ENCODE data around the gene AEBP1.

AEBP1 gene

GRCh38 chr7:44103923-44104859 is at the start of gene AEBP1:
AEBP1 (plus strand) TSS chr7:44104345; CDS start chr7:44104666, 321 bp downstream.
- H3K9me3 ChIP-seq: no peaks in the 10 kb centered on the region
- intact Hi-C loops (cut with DNase I; ENCODE audit: low total_unique reads): loop anchor here (2.0 kb wide), 1 partner anchor 21 kb away; the partner anchor contains the start of gene POLM
- TF ChIP-seq CTCF (IDR thresholded peaks at IDR 0.05): no peak
- peak in 1 of 2 donors; percentile 77 for DNase-seq
- H3K36me3 ChIP-seq: peaks cover 3 to 26% (median 23%) of the 10 kb centered on the region in 3 donors
- peaks cover 12 to 99% (median 82%) of the 10 kb centered on the region in 4 donors for H3K4me1 ChIP-seq
- H3K4me3 ChIP-seq: peak within 1 kb of the TSS; percentile 52 to 58
- H3K27me3 ChIP-seq: no peaks in the 10 kb centered on the region
- H3K27ac ChIP-seq: peak within 1 kb of the TSS; percentile 98 to 100

- DNase-seq: peak in 1 of 2 donors; percentile 45
- intact Hi-C loops (cut with DNase I; ENCODE audit: low total_unique reads): no loop called here
Measured at GRCh38 chr7:44056681-44057080, 47.5 kb upstream of the AEBP1 start.

GRCh38 chr7:44057181-44057848 is 46.8 kb upstream of the AEBP1 start:
- peaks cover 0 to 5% (median 3%) of the 10 kb centered on the region in 4 donors for H3K4me1 ChIP-seq
- no peak overlapping the region for H3K27ac ChIP-seq
- peak in 1 of 2 donors; percentile 47 for DNase-seq
- H3K27me3 ChIP-seq: no peaks in the 10 kb centered on the region
- H3K4me3 ChIP-seq: no peak overlapping the region
- intact Hi-C loops (cut with DNase I; ENCODE audit: low total_unique reads): no loop called here
- H3K9me3 ChIP-seq: no peaks in the 10 kb centered on the region
- peaks cover 67 to 99% (median 88%) of the 10 kb centered on the region in 3 donors for H3K36me3 ChIP-seq
- no peak for TF ChIP-seq CTCF (IDR thresholded peaks at IDR 0.05)

More at GRCh38 chr7:44056681-44057080, 47.5 kb upstream of the AEBP1 start:
- H3K27ac ChIP-seq: no peak overlapping the region
- no peaks in the 10 kb centered on the region for H3K4me1 ChIP-seq
- peaks cover 73 to 99% (median 88%) of the 10 kb centered on the region in 3 donors for H3K36me3 ChIP-seq
- no peaks in the 10 kb centered on the region for H3K9me3 ChIP-seq
- H3K4me3 ChIP-seq: no peak overlapping the region
- no peaks in the 10 kb centered on the region for H3K27me3 ChIP-seq
- TF ChIP-seq CTCF (IDR thresholded peaks at IDR 0.05): no peak

GRCh38 chr7:44057849-44058758 is 46.0 kb upstream of the AEBP1 start:
- Histone ChIP-seq H3K4me1 (peaks cover 0 to 13% (median 10%) of the 10 kb centered on the region in 4 donors), H3K27ac (no peak overlapping the region), H3K27me3 (no peaks in the 10 kb centered on the region), H3K4me3 (no peak overlapping the region), H3K36me3 (peaks cover 60 to 95% (median 80%) of the 10 kb centered on the region in 3 donors), H3K9me3 (no peaks in the 10 kb centered on the region)
- peak; percentile 16 to 53 for DNase-seq
- TF ChIP-seq CTCF (IDR thresholded peaks at IDR 0.05): no peak
- intact Hi-C loops (cut with DNase I; ENCODE audit: low total_unique reads): no loop called here

GRCh38 chr7:44058759-44059218 is 45.4 kb upstream of the AEBP1 start:
- Histone ChIP-seq H3K27me3 (no peaks in the 10 kb centered on the region), H3K4me3 (no peak overlapping the region), H3K36me3 (peaks cover 54 to 88% (median 78%) of the 10 kb centered on the region in 3 donors), H3K27ac (no peak overlapping the region), H3K9me3 (no peaks in the 10 kb centered on the region), H3K4me1 (peaks cover 0 to 20% (median 15%) of the 10 kb centered on the region in 4 donors)
- TF ChIP-seq CTCF (IDR thresholded peaks at IDR 0.05): no peak
- intact Hi-C loops (cut with DNase I; ENCODE audit: low total_unique reads): no loop called here
- peak in 1 of 2 donors; percentile 52 for DNase-seq
